Psoas muscle (tissue), 8 donors: Measurements from ENCODE around the gene TOMM34. TPM values are rescaled to one million over a fixed set of nuclear protein-coding genes. Genes with fewer than 3 reads are reported as not detected.

Experiments
- ATAC-seq, 4 donors: fragments of 200-7000 bp; cut with Tn5 transposase; one replicate each; pipeline ENCODE4 v1.9.1; 2020; ENCODE audit warnings: moderate library complexity in 3 of 4, mild to moderate bottlenecking in 2 of 4
- DNase-seq, 2 donors: peaks; one replicate each; pipeline ENCODE4 v3.0.0-alpha.2; 2020
- H3K27ac ChIP-seq: fragments of 200-600 bp; one replicate; pipeline ENCODE4 v1.8.0; 2022
- H3K27me3 ChIP-seq, 3 donors: fragments of 200-600 bp in 1 of 3; one replicate each; pipeline versions ENCODE4 v1.6.1 to v1.8.0; 2013 to 2022; ENCODE audit warnings: low read length in 2 of 3, mild to moderate bottlenecking in 2 of 3, moderate library complexity in 1 of 3; ENCODE audit not compliant: insufficient read depth in 3 of 3
- H3K36me3 ChIP-seq, 2 donors: fragments of 200-600 bp in 1 of 2; one replicate each; pipeline versions ENCODE4 v1.6.1 to v1.8.0; 2013 to 2022; ENCODE audit warnings: low read depth in 1 of 2, mild to moderate bottlenecking in 1 of 2, moderate library complexity in 1 of 2; ENCODE audit not compliant: insufficient read depth in 1 of 2
- H3K4me1 ChIP-seq: fragments of 200-600 bp; one replicate; pipeline ENCODE4 v1.8.0; 2022
- H3K4me3 ChIP-seq: fragments of 200-600 bp; one replicate; pipeline ENCODE4 v1.8.0; 2022; ENCODE audit warnings: mild to moderate bottlenecking
- H3K9me3 ChIP-seq: fragments of 200-600 bp; one replicate; pipeline ENCODE4 v1.8.0; 2022
- CTCF ChIP-seq: fragments of 200-600 bp; IDR thresholded peaks from one replicate; pipeline ENCODE4 v1.8.0; 2022; ENCODE audit warnings: antibody characterized with exemption
- WGBS, 3 donors: extraction: QIAGEN DNeasy Blood & Tissue Kit; methylation state at CpG; one replicate each; pipeline versions ENCODE4 v1.1.6 to v1.1.7; 2013; 5-methylcytosine and 5-hydroxymethylcytosine counted together
- intact Hi-C, 2 donors: fragments of 100-400 bp; cut with DNase I; formaldehyde crosslinking; loops; one replicate each; pipeline versions ENCODE4 v1.11.0 to v1.14.2; 2022
- polyA plus RNA-seq, 3 donors: library from polyadenylated mRNA; stranded (reverse); fragments of 200-250 nt; gene quantifications; one replicate each; pipeline ENCODE4 v1.2.3, GENCODE V29; 2013
- total RNA-seq, 4 donors: library from RNA; stranded (reverse); fragmentation: NEBNext Ultra II Directional in 2 of 4; extraction: Animal tissue kit (Norgen Biotek cat#: 25700) in 2 of 4; gene quantifications; one replicate each; pipeline versions ENCODE4 v1.2.1 to v1.2.4, GENCODE V29; 2021 to 2023
- donor health status: healthy with polysubstance abuse.
- donor health status: DM: no; HTN: no; CAD: no; lungs with moderate emphysema.
- donor health status: Bipolar disorder and iron deficiency.
- donor health status: healthy.
- donor health status: DM: yes; HTN: yes; CAD: no.
- donor health status: DM: no; HTN: no; CAD: no.
- donor health status: DM: no; HTN: no; CAD: no.
- donor health status: DM: yes; HTN: yes; CAD: no.

Gene TOMM34
- total and polyA plus RNA-seq, 7 donors: 9.6 to 38.0 (median 17.6) TPM

- H3K27ac ChIP-seq: no peak overlapping the region
- DNase-seq (no peak), ATAC-seq (no peak)
- no peaks in the 10 kb centered on the region for H3K9me3 ChIP-seq
- TF ChIP-seq CTCF: no peak
- no peak overlapping the region for H3K4me3 ChIP-seq
- WGBS, 3 donors: 96 to 97% (median 97%) methylated on average over 7 of the region's 7 CpGs
- no peaks in the 10 kb centered on the region for H3K27me3 ChIP-seq
- no peaks in the 10 kb centered on the region for H3K4me1 ChIP-seq
- intact Hi-C loops: no loop called here
- peaks cover 2 to 99% of the 10 kb centered on the region in 2 donors for H3K36me3 ChIP-seq
Measured at GRCh38 chr20:44983093-44983674, 23.0 kb upstream of the TOMM34 start.

GRCh38 chr20:44981736-44982406 lies 21.7 kb upstream of the TOMM34 start:
- intact Hi-C loops: no loop called here
- H3K27ac ChIP-seq: no peak overlapping the region
- H3K27me3 ChIP-seq: no peaks in the 10 kb centered on the region
- no peak for TF ChIP-seq CTCF
- no peak for ATAC-seq
- H3K4me3 ChIP-seq: no peak overlapping the region
- 87 to 91% (median 89%) methylated on average over 8 of the region's 8 CpGs for WGBS, 3 donors
- H3K9me3 ChIP-seq: no peaks in the 10 kb centered on the region
- peaks cover 2 to 90% of the 10 kb centered on the region in 2 donors for H3K36me3 ChIP-seq
- H3K4me1 ChIP-seq: no peaks in the 10 kb centered on the region
- no peak for DNase-seq

DNA sequence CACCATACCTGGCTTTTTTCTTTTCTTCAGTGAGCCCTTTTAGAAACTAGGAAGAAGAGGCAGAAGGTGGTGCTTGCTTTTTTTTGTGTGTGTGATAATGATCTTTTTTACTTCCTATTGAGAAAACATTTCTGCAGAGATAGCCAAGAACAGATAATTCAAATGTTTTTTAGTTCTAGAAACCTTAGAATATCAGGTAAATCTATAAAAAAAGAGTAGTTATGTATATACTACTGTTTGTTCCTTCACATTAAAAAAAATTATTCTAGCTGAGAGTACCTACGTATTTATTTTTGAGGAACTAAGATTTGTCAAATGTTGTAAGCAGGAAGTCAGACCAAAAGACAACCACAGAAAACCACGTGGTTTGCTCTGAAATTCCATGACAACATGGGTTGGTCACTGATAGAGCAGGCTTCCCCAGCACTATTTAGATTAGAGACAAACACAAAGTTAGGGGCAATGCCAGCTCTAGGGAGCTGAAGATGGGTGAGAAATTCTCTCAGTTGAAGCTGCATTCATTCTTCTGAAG lies 19.0 kb upstream of the TOMM34 start:
- WGBS, 3 donors: 70 to 77% (median 75%) methylated on average over 2 of the region's 2 CpGs
- peaks cover 0 to 82% of the 10 kb centered on the region in 2 donors for H3K36me3 ChIP-seq
- peak overlapping the region; percentile 18 for H3K27ac ChIP-seq
- no peak overlapping the region for H3K4me3 ChIP-seq
- ATAC-seq (peak in 1 of 4 donors; percentile 44), DNase-seq (no peak)
- no peaks in the 10 kb centered on the region for H3K27me3 ChIP-seq
- H3K4me1 ChIP-seq: no peaks in the 10 kb centered on the region
- H3K9me3 ChIP-seq: no peaks in the 10 kb centered on the region
- intact Hi-C loops: loop anchor here in 1 of 2 donors (10.0 kb wide), 1 partner anchor 1144 kb away; no protein-coding TSS in a partner anchor
- no peak for TF ChIP-seq CTCF

DNA sequence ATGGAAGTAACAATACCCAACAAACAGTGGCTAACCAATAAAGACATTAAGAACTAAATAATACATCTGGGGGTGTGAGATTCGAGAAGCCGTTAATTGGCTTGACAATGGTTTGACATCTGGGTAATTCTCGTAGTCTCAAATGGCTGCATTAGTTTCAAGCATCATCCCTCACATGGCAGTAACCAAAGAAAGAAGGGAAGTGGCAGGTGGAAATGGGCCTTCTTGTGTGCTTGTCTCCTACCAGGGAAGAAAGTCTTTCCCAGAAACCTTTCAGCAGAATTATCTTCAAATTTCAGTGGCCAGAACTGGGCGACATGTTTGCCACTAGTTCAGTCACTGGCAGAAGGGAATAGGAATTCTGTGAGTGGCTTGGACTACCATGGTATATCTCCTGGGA lies 16.5 kb upstream of the TOMM34 start:
- no peaks in the 10 kb centered on the region for H3K9me3 ChIP-seq
- no peaks in the 10 kb centered on the region for H3K27me3 ChIP-seq
- ATAC-seq: no peak
- no peak overlapping the region for H3K27ac ChIP-seq
- peaks cover 0 to 82% of the 10 kb centered on the region in 2 donors for H3K36me3 ChIP-seq
- DNase-seq: no peak
- no peak for TF ChIP-seq CTCF
- 73 to 77% (median 75%) methylated on average over 4 of the region's 4 CpGs for WGBS, 3 donors
- no peak overlapping the region for H3K4me3 ChIP-seq
- intact Hi-C loops: loop anchor here in 1 of 2 donors (10.0 kb wide), 1 partner anchor 1142 kb away; no protein-coding TSS in a partner anchor
- no peaks in the 10 kb centered on the region for H3K4me1 ChIP-seq
